KG1 (cell line): Measurements from ENCODE around the gene MUC22.
"Not testable (repeated sequence)": the region's sequence is repeated elsewhere in the genome, so short reads cannot be mapped to it uniquely, and the experiment has no call there.

ENCODE experiments used
- DNase-seq: peaks from one replicate; lab custom pipeline; 2025; lab: John Stamatoyannopoulos, UW

MUC22 gene

GRCh38 chr6:31010393-31011060, at the start of gene MUC22:
Gene MUC22, plus strand, starts transcription at chr6:31010474. Its CDS starts 233 bp downstream, at chr6:31010707.
- DNase-seq, result no peak

GRCh38 chr6:30960907-30961673, 49.2 kb upstream of the MUC22 start:
- DNase-seq, result no peak

DNA sequence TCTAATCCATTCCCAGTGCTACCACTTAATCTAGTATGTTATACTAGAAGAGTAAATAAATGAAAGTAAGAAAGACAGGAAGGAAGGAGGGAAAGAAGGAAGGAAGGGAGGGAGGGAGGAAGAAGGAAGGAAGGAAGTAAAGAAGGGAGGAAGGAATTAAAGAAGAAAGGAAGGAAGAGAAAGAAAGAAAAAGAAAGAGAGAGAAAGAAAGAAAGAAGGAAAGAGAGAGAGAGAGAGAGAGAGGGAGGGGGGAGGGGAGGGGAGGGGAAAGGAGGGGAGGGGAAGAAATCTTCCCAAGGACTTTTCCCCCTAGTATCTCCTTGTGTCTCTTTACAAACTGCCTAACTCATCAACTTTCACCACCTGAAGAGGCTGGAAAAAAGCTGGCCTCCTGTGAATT, 47.6 kb upstream of the MUC22 start:
- DNase-seq, result no peak

GRCh38 chr6:30963641-30964040, 46.6 kb upstream of the MUC22 start:
- DNase-seq, result no peak

GRCh38 chr6:30964075-30964474, 46.2 kb upstream of the MUC22 start:
- DNase-seq, result no peak

GRCh38 chr6:30965140-30965601, 45.1 kb upstream of the MUC22 start:
- no peak for DNase-seq

DNA sequence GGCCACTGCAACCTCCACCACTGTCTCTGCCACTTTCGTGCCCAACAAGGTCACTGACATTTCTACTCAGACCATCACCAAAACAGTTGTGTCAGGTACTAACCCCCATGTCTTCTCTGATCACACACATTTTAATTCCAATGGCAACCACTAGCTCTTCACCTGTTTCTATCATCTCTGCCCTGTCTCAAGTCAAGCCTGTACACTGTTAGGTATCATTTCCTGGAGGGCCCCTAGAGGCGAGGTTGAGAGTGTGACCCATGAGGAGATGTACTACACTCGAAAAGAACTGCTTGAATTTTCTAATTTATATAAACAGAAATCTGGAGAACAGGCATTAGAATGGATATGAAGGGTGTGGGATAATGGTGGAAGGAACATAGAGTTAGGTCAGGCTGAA, 44.1 kb upstream of the MUC22 start:
- no peak for DNase-seq

DNA sequence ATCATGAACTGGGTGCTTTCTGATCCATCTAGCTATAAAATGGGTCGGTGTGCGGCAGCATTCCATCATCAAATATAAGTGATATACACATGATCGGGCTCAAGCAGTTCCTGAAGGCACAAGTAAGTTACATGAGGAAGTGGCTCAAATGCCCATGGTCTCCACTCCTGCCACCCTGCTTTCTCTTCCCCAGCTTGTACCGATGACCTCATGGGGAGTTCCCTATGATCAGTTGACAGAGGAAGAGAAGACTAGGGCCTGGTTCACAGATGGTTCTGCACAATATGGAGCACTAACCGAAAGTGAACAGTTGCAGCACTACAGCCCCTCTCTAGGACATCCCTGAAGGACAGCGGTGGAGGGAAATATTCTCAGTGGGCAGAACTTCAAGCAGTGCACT, 41.1 kb upstream of the MUC22 start:
- DNase-seq, result not testable (repeated sequence)

DNA sequence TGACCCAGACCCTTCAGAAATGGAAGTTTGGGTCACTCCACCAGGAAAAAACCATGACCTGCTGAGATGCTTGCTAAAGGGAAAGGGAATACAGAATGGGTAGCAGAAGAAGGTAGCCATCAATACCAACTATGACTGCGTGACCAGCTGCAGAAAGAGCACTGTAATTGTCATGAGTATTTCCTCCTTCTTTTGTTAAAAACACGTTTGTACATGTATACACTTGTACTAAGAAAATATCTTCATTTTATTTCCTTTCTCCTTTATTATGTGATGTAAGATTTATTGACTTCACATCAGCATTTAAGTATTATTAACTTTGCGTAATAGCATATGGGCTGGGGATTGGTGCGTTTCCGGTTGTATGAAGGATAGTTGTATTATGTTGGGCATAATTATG, 39.3 kb upstream of the MUC22 start:
- no peak for DNase-seq

DNA sequence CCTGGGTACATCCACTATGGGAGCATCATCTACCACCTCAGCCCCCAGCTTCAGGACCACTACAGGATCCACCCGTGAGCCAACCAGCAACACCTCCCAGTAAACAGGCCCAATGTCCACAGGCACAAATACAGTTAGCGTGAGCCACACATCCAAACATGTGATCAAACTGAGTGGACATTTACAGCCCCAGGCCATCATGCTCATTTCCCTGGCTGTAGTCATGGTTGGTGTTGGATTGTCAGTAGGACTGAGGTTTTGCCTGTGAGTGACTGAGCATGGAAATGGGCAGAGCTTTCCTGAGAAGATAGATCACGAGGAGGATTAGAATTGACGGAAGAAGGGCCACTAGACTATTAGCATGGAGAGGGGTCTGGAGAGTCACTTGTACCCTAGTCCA, 37.5 kb upstream of the MUC22 start:
- DNase-seq, result no peak

DNA sequence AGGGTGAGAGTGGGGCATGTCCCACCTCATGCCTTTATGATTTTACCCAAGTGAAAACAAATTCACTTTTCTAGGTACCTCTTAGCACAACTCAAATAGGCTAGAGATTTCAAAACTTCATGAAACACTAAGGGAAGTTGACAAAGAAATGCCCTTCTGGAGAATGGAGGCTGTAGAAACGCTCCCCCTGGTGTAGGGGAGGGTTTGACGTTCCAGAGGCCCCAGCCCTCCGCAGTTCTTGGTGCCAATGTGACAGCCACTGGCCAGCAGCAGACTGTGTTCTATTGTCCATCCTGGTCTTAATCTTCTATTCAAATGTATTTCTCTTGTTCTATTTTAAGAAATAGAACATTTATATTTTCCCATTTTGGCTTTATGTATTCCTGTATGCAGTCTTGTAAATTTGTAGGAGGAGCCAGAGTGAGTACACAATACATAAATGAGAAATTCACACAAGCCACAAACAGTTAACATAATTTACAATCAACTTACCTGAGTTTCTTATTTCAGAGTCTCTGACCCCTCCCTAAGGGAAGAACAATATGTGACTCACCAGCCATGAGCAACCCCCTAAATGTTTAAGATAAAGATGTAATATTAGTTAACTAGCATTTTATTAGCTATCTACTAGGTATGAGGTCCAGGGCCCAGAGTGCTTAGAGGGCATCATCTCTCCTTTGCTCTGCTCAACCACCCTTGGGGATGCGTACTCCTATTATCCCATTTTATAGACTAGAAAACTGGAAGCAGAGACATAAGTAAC, 35.6 kb upstream of the MUC22 start:
- no peak for DNase-seq

GRCh38 chr6:30979141-30979540, 31.1 kb upstream of the MUC22 start:
- DNase-seq, result no peak

DNA sequence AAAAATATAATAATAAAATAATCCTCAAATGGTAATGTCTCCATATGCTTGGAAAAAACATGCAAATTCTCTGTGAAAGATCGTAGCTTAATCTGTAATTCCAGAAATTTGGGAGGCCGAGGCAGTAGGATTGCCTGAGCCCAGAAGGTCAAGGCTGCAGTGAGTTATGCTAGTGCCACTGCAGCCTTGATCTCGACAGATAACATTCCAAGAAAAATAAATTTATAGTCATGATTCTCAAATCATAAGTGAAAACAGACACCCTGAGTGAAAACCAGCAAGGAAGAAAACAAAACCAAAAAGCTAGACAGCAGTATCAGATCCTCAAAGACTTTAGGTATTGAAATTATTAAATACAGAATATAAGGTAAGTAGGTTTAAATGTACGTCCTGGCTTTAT, 30.6 kb upstream of the MUC22 start:
- DNase-seq, result no peak

GRCh38 chr6:30981942-30982772, 28.1 kb upstream of the MUC22 start:
- no peak for DNase-seq

DNA sequence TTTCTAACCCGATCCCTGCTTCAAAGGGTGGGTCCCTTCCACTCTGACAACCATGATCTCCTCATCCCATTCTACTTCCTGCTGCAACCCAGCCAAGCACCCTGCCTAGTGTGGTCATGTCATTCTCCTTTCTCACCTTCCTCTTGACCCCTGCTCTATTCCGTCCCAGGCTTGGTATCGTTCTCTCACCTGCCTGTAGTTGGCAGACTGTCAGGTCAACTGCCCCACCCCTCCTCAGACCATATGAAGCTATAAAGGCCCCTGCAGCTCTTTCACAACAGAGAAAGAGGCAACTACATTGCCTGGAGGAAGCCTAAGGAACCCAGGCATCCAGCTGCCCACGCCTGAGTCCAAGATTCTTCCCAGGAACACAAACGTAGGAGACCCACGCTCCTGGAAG, 26.8 kb upstream of the MUC22 start, which contains the start of gene MUC21:
Gene MUC21 (plus strand): TSS at position 280 of the 400 bp plus-strand sequence. CDS start 241 bp downstream, outside the sequence.
- no peak for DNase-seq

- no peak for DNase-seq
These were observed 24.8 kb upstream of the MUC22 start for GRCh38 chr6:30985490-30985889.

DNA sequence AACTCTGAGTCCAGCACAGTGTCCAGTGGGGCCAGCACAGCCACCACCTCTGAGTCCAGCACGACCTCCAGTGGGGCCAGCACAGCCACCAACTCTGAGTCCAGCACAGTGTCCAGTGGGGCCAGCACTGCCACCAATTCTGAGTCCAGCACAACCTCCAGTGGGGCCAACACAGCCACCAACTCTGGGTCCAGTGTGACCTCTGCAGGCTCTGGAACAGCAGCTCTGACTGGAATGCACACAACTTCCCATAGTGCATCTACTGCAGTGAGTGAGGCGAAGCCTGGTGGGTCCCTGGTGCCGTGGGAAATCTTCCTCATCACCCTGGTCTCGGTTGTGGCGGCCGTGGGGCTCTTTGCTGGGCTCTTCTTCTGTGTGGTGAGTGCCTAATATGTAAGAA, 23.0 kb upstream of the MUC22 start:
- DNase-seq, result no peak

GRCh38 chr6:30988209-30988825, 22.0 kb upstream of the MUC22 start:
- no peak for DNase-seq

DNA sequence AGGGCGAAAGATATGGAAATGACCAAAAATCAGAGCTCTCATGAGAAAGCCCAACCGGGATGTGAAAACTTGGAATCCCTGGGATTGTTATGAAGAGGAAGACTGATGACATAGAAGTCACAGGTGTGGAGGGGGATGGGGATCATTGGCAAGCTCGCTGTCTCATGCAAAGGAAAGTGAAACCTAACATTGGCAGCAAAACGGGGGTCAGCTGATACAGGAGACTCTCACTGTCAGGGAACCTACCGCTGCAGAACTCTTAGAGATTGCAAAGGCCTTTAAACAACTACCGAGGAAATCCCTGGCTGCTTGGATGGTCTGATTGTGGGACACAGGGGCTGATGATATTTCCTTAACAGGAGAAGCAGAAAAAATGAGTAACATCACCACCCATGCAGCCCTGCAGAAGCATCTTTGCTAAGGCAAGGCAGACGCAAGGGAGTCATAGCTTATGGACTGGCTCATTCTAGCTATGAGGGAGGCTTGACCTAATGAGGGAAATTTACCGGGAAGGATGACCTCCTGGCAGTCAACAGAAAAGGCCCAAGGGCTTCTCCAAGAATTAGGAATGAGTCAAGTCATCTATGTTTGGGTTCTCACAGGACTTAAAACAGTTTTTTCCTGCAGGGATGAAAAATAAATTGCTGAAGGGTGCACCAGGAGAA, 19.7 kb upstream of the MUC22 start:
- no peak for DNase-seq

GRCh38 chr6:30991891-30992290, 18.4 kb upstream of the MUC22 start:
- no peak for DNase-seq

- no peak for DNase-seq
These were observed 13.0 kb upstream of the MUC22 start for GRCh38 chr6:30997301-30997700.
